Sigmoid colon (tissue), 4 donors: ENCODE results near the gene PIK3C2G.

Source experiments
- CTCF ChIP-seq, 4 experiments: fragments of 450-650 bp in 3 of 4; fragments of 200-600 bp in 1 of 4; IDR thresholded peaks; one replicate each; pipeline ENCODE4 v1.5.1; 2016 to 2019; ENCODE audit warnings: antibody characterized with exemption in 4 of 4, mild to moderate bottlenecking in 3 of 4, moderate library complexity in 2 of 4
- EP300 ChIP-seq, 4 donors: sonication (generic); formaldehyde crosslinking; IDR thresholded peaks; one replicate each; pipeline ENCODE4 v1.6.1; 2017; ENCODE audit warnings: antibody characterized with exemption in 4 of 4
- POLR2A ChIP-seq, 2 donors: fragments of 450-650 bp; IDR thresholded peaks; one replicate each; pipeline ENCODE4 v1.6.1; 2016; ENCODE audit warnings: antibody characterized with exemption in 2 of 2, mild to moderate bottlenecking in 2 of 2, moderate library complexity in 2 of 2
- POLR2AphosphoS5 ChIP-seq, 4 donors: sonication (generic); formaldehyde crosslinking; IDR thresholded peaks; one replicate each; pipeline ENCODE4 v1.6.1; 2017; ENCODE audit warnings: antibody characterized with exemption in 4 of 4

GRCh38 chr12:18643681-18644080 lies 382.4 kb downstream of the PIK3C2G start:
- TF ChIP-seq CTCF (IDR thresholded peaks at IDR 0.05) = no peak
- TF ChIP-seq POLR2A (IDR thresholded peaks at IDR 0.05) = no peak
- TF ChIP-seq POLR2AphosphoS5 (IDR thresholded peaks at IDR 0.05) = peak in 3 of 4 donors; percentile 72 to 80 (median 76)
- TF ChIP-seq EP300 (IDR thresholded peaks at IDR 0.05) = peak in 2 of 4 donors; percentile 26 to 53
